ENCODE data around the gene G3BP2. TPM values are rescaled to one million over a fixed set of nuclear protein-coding genes. Genes with fewer than 3 reads are reported as not detected.

Gene G3BP2
- total RNA-seq, 1 donor from 2014 or later = 281 TPM

- TF ChIP-seq CTCF (IDR thresholded peaks at IDR 0.05; ENCODE audit: insufficient read depth, low read depth, low read length) (no peak), EZH2 (IDR thresholded peaks at IDR 0.05; ENCODE audit: insufficient read depth, low read length) (no peak)
- Histone ChIP-seq H3K79me2 (ENCODE audit: insufficient read depth, low read length) (no peaks in the 10 kb centered on the region), H3K9ac (ENCODE audit: low read length) (no peak overlapping the region), H3K36me3 (ENCODE audit: insufficient read depth, low read length) (no peaks in the 10 kb centered on the region), H3K27me3 (ENCODE audit: insufficient read depth, low read length) (no peaks in the 10 kb centered on the region), H2AFZ (ENCODE audit: low read depth, low read length) (no peak overlapping the region), H4K20me1 (ENCODE audit: insufficient read depth, low read length) (no peaks in the 10 kb centered on the region), H3K9me3 (ENCODE audit: insufficient read depth, low read depth, low read length) (peaks cover 4% of the 10 kb centered on the region), H3K4me2 (ENCODE audit: low read length) (no peak overlapping the region), H3K4me1 (ENCODE audit: insufficient read depth, low read length) (no peaks in the 10 kb centered on the region), H3K27ac (ENCODE audit: low read depth, low read length) (no peak overlapping the region), H3K4me3 (ENCODE audit: insufficient read depth, low read depth, low read length) (no peak overlapping the region)
- Mint-ChIP-seq H3K4me1 (ENCODE audit: low read depth, unreplicated experiment) (no peaks in the 10 kb centered on the region), H3K36me3 (ENCODE audit: low read depth, unreplicated experiment) (peaks cover 5% of the 10 kb centered on the region), H3K4me3 (ENCODE audit: unreplicated experiment) (no peak overlapping the region), H3K27ac (ENCODE audit: unreplicated experiment) (no peak overlapping the region), H3K9me3 (ENCODE audit: unreplicated experiment) (peaks cover 9% of the 10 kb centered on the region), H3K27me3 (ENCODE audit: low read depth, unreplicated experiment) (no peaks in the 10 kb centered on the region)
- no peak for FAIRE-seq
- no peak for DNase-seq (ENCODE audit: low read depth)
Observed at GRCh38 chr4:75612306-75612705, 60.9 kb downstream of the G3BP2 start.

- no peak overlapping the region for H3K4me2 ChIP-seq (ENCODE audit: low read length)
- H2AFZ ChIP-seq (ENCODE audit: low read depth, low read length) = no peak overlapping the region
- H3K9me3 ChIP-seq (ENCODE audit: insufficient read depth, low read depth, low read length) = no peaks in the 10 kb centered on the region
- Mint-ChIP-seq H3K9me3 (ENCODE audit: unreplicated experiment) (no peaks in the 10 kb centered on the region), H3K27ac (ENCODE audit: unreplicated experiment) (no peak overlapping the region), H3K27me3 (ENCODE audit: low read depth, unreplicated experiment) (no peaks in the 10 kb centered on the region), H3K4me3 (ENCODE audit: unreplicated experiment) (no peak overlapping the region), H3K36me3 (ENCODE audit: low read depth, unreplicated experiment) (no peaks in the 10 kb centered on the region), H3K4me1 (ENCODE audit: low read depth, unreplicated experiment) (no peaks in the 10 kb centered on the region)
- H4K20me1 ChIP-seq (ENCODE audit: insufficient read depth, low read length) = no peaks in the 10 kb centered on the region
- H3K9ac ChIP-seq (ENCODE audit: low read length) = no peak overlapping the region
- H3K27ac ChIP-seq (ENCODE audit: low read depth, low read length) = no peak overlapping the region
- no peak for FAIRE-seq
- no peaks in the 10 kb centered on the region for H3K4me1 ChIP-seq (ENCODE audit: insufficient read depth, low read length)
- no peaks in the 10 kb centered on the region for H3K79me2 ChIP-seq (ENCODE audit: insufficient read depth, low read length)
- no peak overlapping the region for H3K4me3 ChIP-seq (ENCODE audit: insufficient read depth, low read depth, low read length)
- H3K36me3 ChIP-seq (ENCODE audit: insufficient read depth, low read length) = no peaks in the 10 kb centered on the region
- no peak for DNase-seq (ENCODE audit: low read depth)
- no peaks in the 10 kb centered on the region for H3K27me3 ChIP-seq (ENCODE audit: insufficient read depth, low read length)
- no peak for TF ChIP-seq EZH2 (IDR thresholded peaks at IDR 0.05; ENCODE audit: insufficient read depth, low read length)
- TF ChIP-seq CTCF (IDR thresholded peaks at IDR 0.05; ENCODE audit: insufficient read depth, low read depth, low read length) = no peak
Observed at GRCh38 chr4:75605928-75606327, 67.3 kb downstream of the G3BP2 start.

GRCh38 chr4:75599647-75600046 is 73.6 kb downstream of the G3BP2 start:
- no peaks in the 10 kb centered on the region for H3K27me3 ChIP-seq (ENCODE audit: insufficient read depth, low read length)
- no peaks in the 10 kb centered on the region for H3K27me3 Mint-ChIP-seq (ENCODE audit: low read depth, unreplicated experiment)
- H2AFZ ChIP-seq (ENCODE audit: low read depth, low read length) = no peak overlapping the region
- H3K9me3 ChIP-seq (ENCODE audit: insufficient read depth, low read depth, low read length) = no peaks in the 10 kb centered on the region
- H3K79me2 ChIP-seq (ENCODE audit: insufficient read depth, low read length) = no peaks in the 10 kb centered on the region
- H3K27ac Mint-ChIP-seq (ENCODE audit: unreplicated experiment) = no peak overlapping the region
- FAIRE-seq (no peak), DNase-seq (ENCODE audit: low read depth) (no peak)
- H3K4me3 Mint-ChIP-seq (ENCODE audit: unreplicated experiment) = no peak overlapping the region
- no peak overlapping the region for H3K4me2 ChIP-seq (ENCODE audit: low read length)
- no peaks in the 10 kb centered on the region for H3K36me3 ChIP-seq (ENCODE audit: insufficient read depth, low read length)
- H3K4me1 ChIP-seq (ENCODE audit: insufficient read depth, low read length) = no peaks in the 10 kb centered on the region
- no peak for TF ChIP-seq CTCF (IDR thresholded peaks at IDR 0.05; ENCODE audit: insufficient read depth, low read depth, low read length)
- H3K9me3 Mint-ChIP-seq (ENCODE audit: unreplicated experiment) = no peaks in the 10 kb centered on the region
- H3K27ac ChIP-seq (ENCODE audit: low read depth, low read length) = no peak overlapping the region
- peaks cover 7% of the 10 kb centered on the region for H3K4me1 Mint-ChIP-seq (ENCODE audit: low read depth, unreplicated experiment)
- no peaks in the 10 kb centered on the region for H4K20me1 ChIP-seq (ENCODE audit: insufficient read depth, low read length)
- H3K4me3 ChIP-seq (ENCODE audit: insufficient read depth, low read depth, low read length) = no peak overlapping the region
- no peak overlapping the region for H3K9ac ChIP-seq (ENCODE audit: low read length)
- no peaks in the 10 kb centered on the region for H3K36me3 Mint-ChIP-seq (ENCODE audit: low read depth, unreplicated experiment)
